HG02759 (cell line): ENCODE measurements around the gene ATF4.
"Not testable (repeated sequence)": the region's sequence is repeated elsewhere in the genome, so short reads cannot be mapped to it uniquely, and the experiment has no call there.

ENCODE experiments used
- ATAC-seq: cut with Tn5 transposase; IDR thresholded peaks from one replicate; pipeline ENCODE4 v1.9.1; 2021; ENCODE audit warnings: mild to moderate bottlenecking, moderate library complexity; ENCODE audit not compliant: unreplicated experiment

Gene ATF4

DNA sequence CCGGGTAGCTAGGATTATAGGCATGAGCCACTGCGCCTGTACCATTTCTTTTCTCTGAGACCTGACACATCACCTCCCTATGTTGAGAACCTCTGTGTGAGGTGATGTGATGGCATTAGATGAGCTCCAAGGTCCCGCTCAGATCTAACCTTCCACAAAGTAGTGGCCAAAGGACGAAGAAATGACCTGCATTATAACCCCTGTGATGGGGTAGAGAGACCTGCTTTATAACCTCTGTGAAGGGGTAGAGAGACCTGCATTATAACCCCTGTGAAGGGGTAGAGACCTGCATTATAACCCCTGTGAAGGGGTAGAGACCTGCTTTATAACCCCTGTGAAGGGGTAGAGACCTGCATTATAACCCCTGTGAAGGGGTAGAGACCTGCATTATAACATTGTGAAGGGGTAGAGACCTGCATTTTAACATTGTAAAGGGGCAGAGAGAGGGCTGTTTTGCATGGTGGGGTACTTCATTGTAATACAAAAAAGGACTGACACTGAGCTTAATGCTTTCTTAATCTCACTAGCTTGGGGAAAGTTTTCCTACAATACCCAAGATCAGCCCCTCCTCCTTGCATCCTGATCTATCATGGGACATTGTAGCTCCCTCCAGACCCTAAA is 9.7 kb upstream of the ATF4 start:
- ATAC-seq = no peak

DNA sequence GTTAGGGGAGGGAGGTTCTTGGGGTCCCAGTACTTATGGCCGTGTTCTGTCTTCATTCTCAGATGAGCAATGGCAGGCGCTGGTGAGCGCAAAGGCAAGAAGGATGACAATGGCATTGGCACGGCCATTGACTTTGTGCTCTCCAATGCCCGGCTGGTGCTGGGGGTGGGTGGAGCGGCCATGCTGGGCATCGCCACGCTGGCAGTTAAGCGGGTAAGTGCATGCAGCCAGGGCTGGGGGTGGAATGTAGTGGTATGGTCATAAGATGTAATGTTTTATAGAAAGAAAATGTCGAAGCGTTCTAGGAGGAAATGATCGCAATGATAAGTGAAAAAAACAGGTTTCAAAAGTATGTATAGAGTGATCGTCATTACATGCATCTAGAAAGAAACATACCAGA is 9.1 kb upstream of the ATF4 start:
- no peak for ATAC-seq

DNA sequence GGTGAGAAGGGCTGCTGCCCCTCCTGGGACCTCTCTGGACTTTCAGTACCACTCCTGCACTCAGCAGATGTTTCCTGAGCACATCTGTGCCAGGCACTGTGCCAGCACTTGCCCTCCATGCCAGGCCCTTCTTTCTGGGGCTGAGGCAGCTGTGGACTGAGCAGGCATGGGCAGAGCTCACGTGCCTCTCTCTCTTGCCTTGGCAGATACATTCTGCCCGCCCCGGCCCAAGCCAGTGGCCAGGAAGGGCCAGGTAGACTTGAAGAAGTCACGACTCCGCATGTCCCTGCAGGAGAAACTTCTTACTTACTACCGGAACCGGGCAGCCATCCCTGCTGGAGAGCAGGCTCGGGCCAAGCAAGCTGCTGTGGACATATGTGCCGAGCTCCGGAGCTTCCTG is 8.3 kb upstream of the ATF4 start:
- no peak for ATAC-seq

DNA sequence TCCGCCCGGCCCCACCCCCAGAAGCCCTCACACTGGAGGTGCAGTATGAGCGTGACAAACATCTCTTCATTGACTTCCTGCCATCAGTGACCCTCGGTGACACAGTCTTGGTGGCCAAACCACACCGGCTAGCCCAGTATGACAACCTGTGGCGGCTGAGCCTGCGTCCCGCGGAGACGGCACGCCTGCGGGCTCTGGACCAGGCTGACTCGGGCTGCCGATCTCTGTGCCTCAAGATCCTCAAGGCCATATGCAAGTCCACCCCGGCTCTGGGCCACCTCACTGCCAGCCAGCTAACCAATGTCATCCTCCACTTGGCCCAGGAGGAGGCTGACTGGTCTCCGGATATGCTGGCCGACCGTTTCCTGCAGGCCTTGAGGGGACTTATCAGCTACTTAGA is 6.6 kb upstream of the ATF4 start:
- ATAC-seq = no peak

DNA sequence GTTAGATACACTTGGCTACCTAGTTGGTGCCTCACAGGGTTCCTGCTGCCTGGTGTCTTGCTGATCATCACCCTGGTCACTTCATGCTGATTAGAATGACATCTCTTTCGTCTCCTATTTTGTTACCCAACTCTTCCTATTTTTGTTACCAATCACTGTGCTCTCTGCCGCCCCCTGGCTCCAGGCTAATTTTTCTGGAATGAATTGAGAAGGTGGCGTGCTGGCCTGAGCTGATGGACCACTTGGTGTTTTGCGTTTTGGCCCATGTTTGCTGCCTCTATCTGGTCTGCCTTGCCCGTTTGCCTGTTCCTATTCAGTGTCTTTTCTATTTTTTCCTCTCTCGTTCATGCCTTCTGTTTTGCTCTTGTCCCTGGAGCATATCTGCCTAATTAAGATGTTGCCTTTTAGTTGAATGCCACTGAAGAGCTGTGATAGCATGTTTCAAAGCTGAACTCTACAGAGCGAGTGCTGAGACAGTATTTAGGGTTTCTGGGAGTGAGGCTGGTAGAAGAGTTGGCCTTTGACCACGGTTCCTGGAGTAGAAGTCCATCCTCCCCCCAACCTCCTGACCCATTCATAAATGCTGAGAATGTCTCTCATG is 5.9 kb upstream of the ATF4 start:
- no peak for ATAC-seq

DNA sequence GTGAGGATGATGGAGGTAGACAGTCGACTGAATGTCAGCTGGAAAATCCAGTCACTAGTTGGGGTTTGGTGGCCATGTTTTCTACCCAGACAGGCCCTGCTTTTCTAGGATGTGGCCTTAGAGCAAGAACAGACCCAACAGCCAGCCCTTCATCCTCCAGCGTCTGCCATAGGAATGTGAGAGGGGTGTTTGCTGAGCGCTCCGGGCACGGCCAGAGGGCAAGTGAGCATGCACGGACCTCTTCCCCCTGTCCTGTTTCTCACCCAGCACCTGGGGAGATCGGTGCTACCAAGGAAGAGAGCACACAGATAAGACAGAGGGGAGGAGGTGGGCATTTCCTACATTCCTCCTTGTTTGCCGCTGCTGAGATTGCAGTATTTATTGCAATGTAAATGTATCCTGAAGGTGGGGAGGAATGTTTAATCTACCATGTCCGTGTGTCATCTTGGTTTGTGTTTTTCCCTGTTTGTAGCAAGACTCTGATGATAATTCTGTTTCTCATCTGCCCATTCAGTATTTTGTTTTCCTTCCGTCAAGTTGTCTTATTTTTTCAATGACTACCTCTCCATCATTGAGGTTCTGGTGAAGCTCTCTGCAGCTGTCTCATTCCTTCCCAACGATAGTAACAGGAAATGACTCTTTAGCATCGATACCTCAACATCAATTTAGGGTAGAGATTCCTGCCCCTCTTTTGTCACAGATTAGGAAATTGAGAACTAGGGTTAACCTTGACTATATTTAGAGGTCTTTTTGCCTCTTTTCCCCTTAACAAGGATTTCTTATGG is 4.9 kb upstream of the ATF4 start:
- no peak for ATAC-seq

DNA sequence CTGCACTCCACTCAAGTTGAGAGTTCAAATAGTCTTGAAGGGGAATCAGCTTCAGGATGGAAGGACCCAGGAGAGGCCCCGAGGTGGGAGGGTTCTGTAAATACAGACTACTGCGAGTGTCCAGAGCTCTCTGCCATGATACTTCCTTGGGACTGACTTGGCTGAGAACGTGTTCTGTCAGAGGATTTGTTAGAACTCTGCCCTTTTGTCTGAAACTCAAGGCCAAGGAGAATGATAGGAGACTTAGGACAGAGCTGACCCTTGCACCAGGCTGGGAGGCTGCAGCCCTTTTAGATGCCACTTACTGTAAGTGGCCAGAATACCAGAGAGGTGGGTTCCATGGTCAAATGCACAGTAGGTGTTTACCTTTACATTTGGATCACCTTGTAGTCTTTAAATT is 2.9 kb upstream of the ATF4 start:
- no peak for ATAC-seq

DNA sequence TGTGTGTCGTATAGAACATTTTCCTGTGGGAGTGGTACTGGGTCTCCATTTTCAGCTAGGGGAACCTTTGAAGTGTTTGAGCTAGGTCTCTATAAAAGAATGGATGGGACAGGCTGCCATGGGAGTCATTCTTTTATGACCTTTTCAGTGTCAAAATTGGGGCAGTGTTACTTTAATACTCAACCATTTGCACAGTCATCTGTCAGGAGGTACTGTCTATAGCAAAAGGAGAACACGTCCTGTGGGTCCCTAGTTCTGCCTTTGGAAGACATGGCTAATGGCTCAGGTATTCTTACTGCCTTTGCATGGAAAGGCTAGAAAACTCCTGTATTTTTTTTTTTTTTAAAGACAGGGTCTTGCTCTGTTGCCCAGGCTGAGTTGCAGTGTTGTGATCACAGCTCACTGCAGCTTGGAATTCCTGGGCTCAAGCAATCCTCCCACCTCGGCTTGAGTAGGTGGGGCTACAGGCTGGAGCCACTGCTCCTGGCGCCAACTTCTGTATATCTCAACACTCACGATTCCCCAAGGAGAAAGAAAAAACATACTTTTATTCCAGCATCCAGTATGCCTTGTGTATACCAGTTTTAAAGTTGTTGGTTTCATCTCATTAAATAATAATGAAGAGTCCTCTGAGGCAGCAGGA is 2.1 kb upstream of the ATF4 start:
- no peak for ATAC-seq

DNA sequence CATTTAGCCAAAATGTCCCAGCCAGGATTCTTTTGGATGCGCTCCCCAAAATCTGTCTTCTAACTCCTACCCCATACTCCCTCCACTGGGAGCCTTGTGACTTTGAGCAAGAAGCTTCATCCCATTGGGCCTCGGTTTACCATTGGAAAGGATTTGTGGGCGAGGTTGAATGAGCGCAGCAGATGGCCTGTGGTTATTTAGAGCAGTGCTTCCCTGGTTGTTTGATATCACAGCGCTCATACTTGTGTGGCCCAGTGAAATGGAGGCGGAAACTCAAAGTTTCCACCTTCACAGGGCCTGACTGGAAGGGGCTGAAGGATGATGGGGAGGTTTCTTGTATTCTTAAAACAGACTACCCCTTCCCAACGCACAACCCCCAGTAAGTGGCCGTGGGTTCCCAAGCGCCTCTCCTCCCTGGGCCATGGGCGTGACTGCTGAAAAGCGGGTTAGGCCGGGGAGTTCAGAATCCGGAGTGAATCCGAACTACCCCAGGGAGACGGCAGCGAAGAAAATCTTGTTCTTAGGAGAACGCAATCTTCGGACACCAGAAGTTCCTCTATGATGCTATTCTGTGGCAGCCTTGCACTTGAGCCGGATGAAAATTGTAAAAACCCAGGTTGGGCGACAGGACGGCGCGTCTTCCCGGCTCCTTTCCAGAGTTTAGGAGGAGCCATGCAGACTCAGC is 1.2 kb upstream of the ATF4 start:
- no peak for ATAC-seq

DNA sequence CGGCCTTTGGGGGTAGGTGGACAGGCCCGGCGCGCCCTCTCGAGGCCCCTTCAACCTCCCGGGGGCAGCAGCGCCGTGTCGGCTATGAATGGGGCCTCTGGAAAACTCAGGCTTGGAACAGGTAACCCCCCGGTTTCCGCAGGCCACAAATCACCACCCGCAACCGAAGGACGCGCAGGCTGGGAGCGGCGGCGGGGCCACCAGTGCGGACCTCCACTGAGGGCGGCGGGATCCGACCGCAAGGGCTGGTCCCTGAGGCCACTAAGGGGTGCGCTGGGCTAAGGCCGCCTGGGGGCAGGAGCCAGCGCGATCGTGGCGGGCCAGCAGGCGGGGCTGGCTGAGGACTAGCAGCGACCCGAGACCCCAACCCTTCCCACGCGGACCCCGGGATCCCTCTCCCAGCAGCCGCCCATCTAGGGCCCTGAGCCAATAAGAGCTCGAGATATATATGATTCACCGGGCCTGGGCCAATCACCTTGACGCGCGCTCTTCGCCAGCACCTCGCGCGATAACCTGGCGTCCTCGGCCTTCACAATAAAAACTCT is 609 bp upstream of the ATF4 start:
- peak; percentile 82 for ATAC-seq

DNA sequence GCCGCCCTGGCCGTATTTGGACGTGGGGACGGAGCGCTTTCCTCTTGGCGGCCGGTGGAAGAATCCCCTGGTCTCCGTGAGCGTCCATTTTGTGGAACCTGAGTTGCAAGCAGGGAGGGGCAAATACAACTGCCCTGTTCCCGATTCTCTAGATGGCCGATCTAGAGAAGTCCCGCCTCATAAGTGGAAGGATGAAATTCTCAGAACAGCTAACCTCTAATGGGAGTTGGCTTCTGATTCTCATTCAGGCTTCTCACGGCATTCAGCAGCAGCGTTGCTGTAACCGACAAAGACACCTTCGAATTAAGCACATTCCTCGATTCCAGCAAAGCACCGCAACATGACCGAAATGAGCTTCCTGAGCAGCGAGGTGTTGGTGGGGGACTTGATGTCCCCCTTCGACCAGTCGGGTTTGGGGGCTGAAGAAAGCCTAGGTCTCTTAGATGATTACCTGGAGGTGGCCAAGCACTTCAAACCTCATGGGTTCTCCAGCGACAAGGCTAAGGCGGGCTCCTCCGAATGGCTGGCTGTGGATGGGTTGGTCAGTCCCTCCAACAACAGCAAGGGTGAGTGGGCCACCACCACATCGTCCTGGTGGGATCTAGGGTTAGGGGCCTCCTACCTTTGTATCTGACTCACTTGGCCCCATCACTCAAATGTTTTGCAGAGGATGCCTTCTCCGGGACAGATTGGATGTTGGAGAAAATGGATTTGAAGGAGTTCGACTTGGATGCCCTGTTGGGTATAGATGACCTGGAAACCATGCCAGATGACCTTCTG is 934 bp downstream of the ATF4 start:
- not testable (repeated sequence) for ATAC-seq

DNA sequence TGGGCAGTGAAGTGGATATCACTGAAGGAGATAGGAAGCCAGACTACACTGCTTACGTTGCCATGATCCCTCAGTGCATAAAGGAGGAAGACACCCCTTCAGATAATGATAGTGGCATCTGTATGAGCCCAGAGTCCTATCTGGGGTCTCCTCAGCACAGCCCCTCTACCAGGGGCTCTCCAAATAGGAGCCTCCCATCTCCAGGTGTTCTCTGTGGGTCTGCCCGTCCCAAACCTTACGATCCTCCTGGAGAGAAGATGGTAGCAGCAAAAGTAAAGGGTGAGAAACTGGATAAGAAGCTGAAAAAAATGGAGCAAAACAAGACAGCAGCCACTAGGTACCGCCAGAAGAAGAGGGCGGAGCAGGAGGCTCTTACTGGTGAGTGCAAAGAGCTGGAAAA is 1.7 kb downstream of the ATF4 start:
- not testable (repeated sequence) for ATAC-seq

DNA sequence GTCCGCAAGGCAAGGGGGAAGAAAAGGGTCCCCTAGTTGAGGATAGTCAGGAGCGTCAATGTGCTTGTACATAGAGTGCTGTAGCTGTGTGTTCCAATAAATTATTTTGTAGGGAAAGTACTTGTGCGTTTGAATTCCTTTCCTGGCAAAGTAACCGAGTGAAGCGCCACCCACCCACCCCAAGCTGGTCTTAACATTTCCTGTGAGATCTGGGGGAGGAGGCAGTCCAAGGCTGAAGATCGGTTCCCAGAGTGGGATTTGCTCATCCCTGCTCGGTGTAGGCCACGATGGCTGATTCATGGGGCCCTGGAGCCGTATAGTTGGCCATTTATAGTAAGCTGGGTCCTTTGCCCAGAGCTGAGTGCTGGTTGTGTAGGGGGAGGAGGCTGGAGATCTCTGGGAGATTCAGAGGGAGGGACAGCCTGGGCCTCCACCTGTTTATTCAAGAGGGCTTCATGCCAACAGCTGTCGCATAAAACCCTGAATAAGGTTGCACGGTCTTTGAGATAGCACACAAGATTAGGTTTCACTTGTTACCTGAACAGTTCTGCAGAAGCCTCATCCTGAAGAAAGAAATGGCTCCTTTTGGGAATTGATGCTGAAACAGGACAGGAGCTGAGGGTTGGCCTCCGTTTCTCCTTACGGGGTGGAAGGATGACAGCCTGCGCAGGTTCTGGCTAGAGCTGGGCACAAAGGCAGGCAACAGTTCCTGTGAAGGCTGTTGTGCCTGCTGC is 2.4 kb downstream of the ATF4 start:
- ATAC-seq = no peak

DNA sequence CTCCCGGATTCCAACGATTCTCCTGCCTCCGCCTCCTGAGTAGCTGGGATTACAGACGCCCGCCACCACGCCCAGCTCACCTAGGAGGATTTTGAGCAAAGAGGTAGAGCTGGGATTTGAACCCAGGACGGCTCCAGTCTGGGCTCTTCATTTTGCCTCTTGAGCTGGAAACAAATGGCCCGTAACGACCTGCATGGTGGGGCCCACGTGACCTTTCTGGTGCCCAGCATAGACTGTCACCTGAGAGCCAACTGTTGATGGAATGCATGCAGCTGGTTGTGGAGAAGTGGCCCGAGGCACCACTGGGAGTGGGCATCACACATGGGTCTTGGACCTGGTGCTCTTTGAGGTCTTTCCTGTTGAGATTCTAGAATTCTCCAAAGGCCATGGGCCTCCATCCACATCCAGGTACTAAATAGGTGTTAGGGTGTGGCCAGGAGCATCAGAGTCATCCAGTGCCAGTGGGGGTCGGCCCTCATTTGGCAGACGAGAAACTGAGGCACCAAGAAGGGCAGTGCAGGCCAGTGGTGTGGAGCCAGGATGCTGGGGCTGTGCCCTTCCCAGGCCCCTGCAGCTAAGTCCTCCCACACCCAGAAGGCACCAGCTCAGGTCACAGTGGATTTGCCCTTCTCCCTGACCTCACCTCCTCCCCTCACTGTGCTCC is 3.9 kb downstream of the ATF4 start:
- no peak for ATAC-seq

DNA sequence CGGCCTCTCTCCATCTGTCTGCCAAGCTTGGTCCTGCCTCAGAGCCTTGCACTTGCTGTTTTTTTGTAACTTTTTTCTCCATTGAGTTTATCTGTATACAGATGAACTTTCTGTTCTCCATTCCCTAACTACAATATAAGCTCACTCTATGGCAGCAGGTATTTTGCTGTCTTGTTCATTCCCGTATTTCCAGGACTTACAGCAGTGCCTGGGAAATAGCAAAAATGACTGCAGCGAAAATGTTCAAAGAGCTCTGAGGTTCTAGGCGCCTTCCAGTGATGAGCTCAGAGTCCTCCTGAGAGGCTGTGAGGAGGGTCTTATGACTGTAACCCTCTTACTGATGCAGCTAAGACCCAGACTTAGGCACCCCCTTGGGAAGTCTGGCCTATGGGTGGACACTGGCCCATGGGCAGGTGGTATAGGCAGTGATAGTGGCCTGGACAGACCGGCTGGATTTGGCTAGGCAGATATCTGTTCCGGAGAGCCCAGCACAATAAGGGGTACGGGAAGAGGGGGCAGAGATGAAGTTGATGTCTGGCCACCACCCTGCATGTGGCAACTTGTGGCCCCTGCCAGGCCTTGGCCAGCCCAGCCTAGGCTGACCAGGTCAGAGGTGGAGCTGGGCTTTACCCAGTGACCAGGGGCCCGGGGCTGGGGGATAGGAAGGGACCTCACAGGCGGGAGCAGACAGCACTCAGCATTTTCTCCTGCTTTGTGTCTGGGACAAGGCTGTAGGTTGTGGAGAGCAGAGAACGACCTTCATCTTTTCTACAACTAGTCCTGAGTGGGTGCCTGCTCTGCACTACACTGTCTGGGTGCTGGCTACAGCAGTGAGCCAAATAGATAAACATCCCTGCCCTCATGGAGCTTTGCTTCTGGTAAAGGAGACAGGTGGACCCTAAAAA is 4.6 kb downstream of the ATF4 start:
- no peak for ATAC-seq

DNA sequence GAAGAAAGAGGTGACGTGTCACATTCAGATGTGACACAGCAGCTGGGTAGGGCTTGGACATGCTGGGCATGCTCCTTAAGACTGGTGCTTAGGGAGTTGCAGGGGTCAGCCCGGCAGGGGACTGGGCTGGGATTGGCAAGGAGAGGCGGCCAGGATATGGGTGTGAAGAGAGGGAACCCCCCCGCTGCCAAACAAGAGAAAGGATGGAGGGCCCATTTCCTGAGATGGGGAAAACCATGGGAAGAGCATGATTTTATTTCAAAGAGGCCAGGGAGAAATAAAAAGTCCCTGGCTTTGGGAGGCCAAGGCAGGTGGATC is 5.3 kb downstream of the ATF4 start:
- no peak for ATAC-seq

DNA sequence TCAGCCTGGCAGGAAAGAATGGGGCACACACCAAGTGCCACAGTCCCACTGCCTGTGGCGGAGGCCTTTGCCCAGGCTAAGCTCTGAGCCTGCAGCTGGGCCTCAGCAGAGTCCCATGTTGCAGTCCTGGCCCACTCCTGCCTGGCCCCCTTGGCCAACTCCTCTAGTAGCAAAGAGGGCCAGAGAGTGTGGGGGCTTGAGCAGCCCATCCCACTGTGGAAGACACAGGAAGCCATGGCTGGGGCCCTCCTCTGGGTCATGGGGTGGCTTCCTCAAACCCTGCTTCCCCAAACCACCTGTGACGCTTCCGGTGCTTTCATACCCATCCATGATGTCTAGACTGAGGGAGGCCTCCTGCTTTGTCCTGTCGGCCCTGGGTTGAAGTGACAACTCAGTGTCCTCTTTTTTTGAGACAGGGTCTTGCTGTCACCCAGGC is 6.4 kb downstream of the ATF4 start:
- no peak for ATAC-seq

DNA sequence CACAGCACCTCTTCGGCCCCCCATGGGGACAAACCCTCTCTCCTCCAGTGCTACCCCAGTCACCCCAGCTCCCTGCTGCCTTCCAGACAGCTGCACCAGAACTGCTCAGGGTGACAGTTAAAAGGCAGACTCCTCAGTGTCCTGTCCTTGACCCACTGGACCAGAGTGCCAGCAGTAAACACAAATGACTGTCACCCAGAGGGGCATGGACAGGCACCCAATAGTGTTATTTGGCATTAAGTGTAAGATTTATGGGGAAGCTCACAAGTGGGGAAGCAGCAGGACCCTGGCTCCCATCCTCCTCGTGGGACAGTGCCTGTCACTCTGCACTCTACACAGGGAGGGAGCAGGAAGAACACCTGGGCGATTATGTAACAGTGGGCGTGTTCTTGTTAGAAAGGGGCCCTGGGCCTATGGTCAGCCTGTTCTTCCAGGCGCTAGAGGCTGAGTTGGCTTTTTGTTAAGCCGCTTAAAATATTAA is 7.2 kb downstream of the ATF4 start:
- no peak for ATAC-seq
